Epidermal melanocyte (primary cell): Measurements from ENCODE around the gene CEP83.

Experiments
- DNase-seq: peaks from one replicate; pipeline ENCODE4 v3.0.0; 2011; ENCODE audit warnings: low spot score; ENCODE audit not compliant: insufficient read length

Gene CEP83

GRCh38 chr12:94305130-94305957, 154.3 kb downstream of the CEP83 start:
- DNase-seq: no peak

GRCh38 chr12:94304566-94305061, 155.1 kb downstream of the CEP83 start:
- DNase-seq: no peak

- no peak for DNase-seq
Measured at GRCh38 chr12:94304012-94304411, 155.7 kb downstream of the CEP83 start.

GRCh38 chr12:94299846-94300245, 159.8 kb downstream of the CEP83 start:
- no peak for DNase-seq

- DNase-seq: no peak
Measured at GRCh38 chr12:94297876-94298505, 161.7 kb downstream of the CEP83 start.

GRCh38 chr12:94297096-94297699, 162.5 kb downstream of the CEP83 start:
- no peak for DNase-seq

- no peak for DNase-seq
Measured at GRCh38 chr12:94290353-94290752, 169.3 kb downstream of the CEP83 start.

- no peak for DNase-seq
Measured at GRCh38 chr12:94289461-94290312, 170.0 kb downstream of the CEP83 start.

GRCh38 chr12:94287245-94287628, 172.4 kb downstream of the CEP83 start:
- no peak for DNase-seq

GRCh38 chr12:94286583-94287244, 173.0 kb downstream of the CEP83 start:
- DNase-seq: no peak

GRCh38 chr12:94285943-94286582, 173.6 kb downstream of the CEP83 start:
- DNase-seq: no peak

GRCh38 chr12:94284859-94285258, 174.8 kb downstream of the CEP83 start:
- no peak for DNase-seq

- no peak for DNase-seq
Measured at GRCh38 chr12:94284046-94284445, 175.6 kb downstream of the CEP83 start.

- DNase-seq: no peak
Measured at GRCh38 chr12:94282675-94283074, 177.0 kb downstream of the CEP83 start.

GRCh38 chr12:94280063-94280462, 179.6 kb downstream of the CEP83 start:
- no peak for DNase-seq

GRCh38 chr12:94277426-94278000, 182.2 kb downstream of the CEP83 start:
- no peak for DNase-seq

GRCh38 chr12:94276725-94277124, 182.9 kb downstream of the CEP83 start:
- DNase-seq: no peak

- no peak for DNase-seq
Measured at GRCh38 chr12:94273272-94273671, 186.4 kb downstream of the CEP83 start.

GRCh38 chr12:94272280-94272679, 187.4 kb downstream of the CEP83 start:
- DNase-seq: no peak

- no peak for DNase-seq
Measured at GRCh38 chr12:94271351-94271750, 188.3 kb downstream of the CEP83 start.
